ENCODE results near the gene ELOVL4. TPM values are rescaled to one million over a fixed set of nuclear protein-coding genes. Genes with fewer than 3 reads are reported as not detected.

The ELOVL4 gene
- total RNA-seq, 1 experiment from 2014 or later: 8.5 TPM

GRCh38 chr6:79949233-79949632, 1.9 kb upstream of the ELOVL4 start:
- Mint-ChIP-seq H3K9me3 (peaks cover 6% of the 10 kb centered on the region), H3K4me3 (peak overlapping the region; percentile 43), H3K27ac (no peak overlapping the region), H3K4me1 (peaks cover 27% of the 10 kb centered on the region), H3K27me3 (ENCODE audit: low read depth) (peaks cover 8% of the 10 kb centered on the region), H3K36me3 (no peaks in the 10 kb centered on the region)
- CTCF ChIA-PET: interaction anchor here (0.6 to 1.9 kb wide), 34 partner anchors 9 to 470 kb away, joined by 3 to 18 read pairs (median 4); partner anchors contain the start of genes BCKDHB and TTK
- DNase-seq (ENCODE audit: low spot score): peak; percentile 72
- POLR2A ChIA-PET: interaction anchor here (0.6 to 0.7 kb wide), 2 partner anchors 54 to 55 kb away, joined by 3 to 4 read pairs; partner anchors contain the start of gene TTK
- TF ChIP-seq CTCF (IDR thresholded peaks at IDR 0.05) (peak; percentile 64), NFATC4 (CRISPR knock-in tag; IDR thresholded peaks at IDR 0.05) (no peak)
- 0 out of 2 replicates have a peak, but pooled peaks have one; percentile 6 for ATAC-seq

GRCh38 chr6:79946272-79947190, 822 bp downstream of the ELOVL4 start:
- peaks cover 8% of the 10 kb centered on the region for H3K27me3 Mint-ChIP-seq (ENCODE audit: low read depth)
- ChIA-PET POLR2A (interaction anchor here (1.1 to 1.5 kb wide), 2 partner anchors 58 to 160 kb away, joined by 3 read pairs; partner anchors contain the start of genes BCKDHB and TTK), CTCF (interaction anchor here (0.5 to 2.3 kb wide), 22 partner anchors 8 to 253 kb away, joined by 3 to 19 read pairs (median 3); partner anchors contain the start of genes BCKDHB and TTK)
- no peak overlapping the region for H3K27ac Mint-ChIP-seq
- DNase-seq (ENCODE audit: low spot score) (peak; percentile 28), ATAC-seq (peak; percentile 46)
- peaks cover 47% of the 10 kb centered on the region for H3K4me1 Mint-ChIP-seq
- TF ChIP-seq, protein P1, sequence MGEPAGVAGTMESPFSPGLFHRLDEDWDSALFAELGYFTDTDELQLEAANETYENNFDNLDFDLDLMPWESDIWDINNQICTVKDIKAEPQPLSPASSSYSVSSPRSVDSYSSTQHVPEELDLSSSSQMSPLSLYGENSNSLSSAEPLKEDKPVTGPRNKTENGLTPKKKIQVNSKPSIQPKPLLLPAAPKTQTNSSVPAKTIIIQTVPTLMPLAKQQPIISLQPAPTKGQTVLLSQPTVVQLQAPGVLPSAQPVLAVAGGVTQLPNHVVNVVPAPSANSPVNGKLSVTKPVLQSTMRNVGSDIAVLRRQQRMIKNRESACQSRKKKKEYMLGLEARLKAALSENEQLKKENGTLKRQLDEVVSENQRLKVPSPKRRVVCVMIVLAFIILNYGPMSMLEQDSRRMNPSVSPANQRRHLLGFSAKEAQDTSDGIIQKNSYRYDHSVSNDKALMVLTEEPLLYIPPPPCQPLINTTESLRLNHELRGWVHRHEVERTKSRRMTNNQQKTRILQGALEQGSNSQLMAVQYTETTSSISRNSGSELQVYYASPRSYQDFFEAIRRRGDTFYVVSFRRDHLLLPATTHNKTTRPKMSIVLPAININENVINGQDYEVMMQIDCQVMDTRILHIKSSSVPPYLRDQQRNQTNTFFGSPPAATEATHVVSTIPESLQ (CRISPR knock-in tag; IDR thresholded peaks at IDR 0.05): no peak
- TF ChIP-seq IRF1 (CRISPR knock-in tag; IDR thresholded peaks at IDR 0.05): 0 out of 2 replicates have a peak, but pooled peaks have one; percentile 3
- peak overlapping the region; percentile 96 for H3K4me3 Mint-ChIP-seq
- no peaks in the 10 kb centered on the region for H3K36me3 Mint-ChIP-seq
- no peaks in the 10 kb centered on the region for H3K9me3 Mint-ChIP-seq

- Mint-ChIP-seq H3K27ac (no peak overlapping the region), H3K9me3 (no peaks in the 10 kb centered on the region), H3K4me3 (no peak overlapping the region), H3K4me1 (peaks cover 56% of the 10 kb centered on the region), H3K27me3 (ENCODE audit: low read depth) (peaks cover 8% of the 10 kb centered on the region), H3K36me3 (no peaks in the 10 kb centered on the region)
- no peak for ATAC-seq
- ChIA-PET CTCF (interaction anchor here (0.6 to 1.0 kb wide), 2 partner anchors 15 to 74 kb away, joined by 7 to 8 read pairs; no protein-coding TSS in a partner anchor), POLR2A (no interaction called here)
- no peak for DNase-seq (ENCODE audit: low spot score)
- TF ChIP-seq AFF4 (CRISPR knock-in tag; IDR thresholded peaks at IDR 0.05; ENCODE audit: borderline replicate concordance): no peak
- no peak for TF ChIP-seq IRF2 (CRISPR knock-in tag; IDR thresholded peaks at IDR 0.05; ENCODE audit: borderline replicate concordance, low read depth)
- TF ChIP-seq ATF1 (CRISPR knock-in tag; IDR thresholded peaks at IDR 0.05): no peak
- no peak for TF ChIP-seq ZNF671 (CRISPR knock-in tag; IDR thresholded peaks at IDR 0.05)
- TF ChIP-seq NFATC4 (CRISPR knock-in tag; IDR thresholded peaks at IDR 0.05): no peak
- TF ChIP-seq NR2C2 (CRISPR knock-in tag; IDR thresholded peaks at IDR 0.05): no peak
- no peak for TF ChIP-seq JAZF1 (CRISPR knock-in tag; IDR thresholded peaks at IDR 0.05)
- no peak for TF ChIP-seq TCF7 (CRISPR knock-in tag; IDR thresholded peaks at IDR 0.05; ENCODE audit: low read depth)
- TF ChIP-seq ZBTB43 (CRISPR knock-in tag; IDR thresholded peaks at IDR 0.05): no peak
- TF ChIP-seq, protein P2, sequence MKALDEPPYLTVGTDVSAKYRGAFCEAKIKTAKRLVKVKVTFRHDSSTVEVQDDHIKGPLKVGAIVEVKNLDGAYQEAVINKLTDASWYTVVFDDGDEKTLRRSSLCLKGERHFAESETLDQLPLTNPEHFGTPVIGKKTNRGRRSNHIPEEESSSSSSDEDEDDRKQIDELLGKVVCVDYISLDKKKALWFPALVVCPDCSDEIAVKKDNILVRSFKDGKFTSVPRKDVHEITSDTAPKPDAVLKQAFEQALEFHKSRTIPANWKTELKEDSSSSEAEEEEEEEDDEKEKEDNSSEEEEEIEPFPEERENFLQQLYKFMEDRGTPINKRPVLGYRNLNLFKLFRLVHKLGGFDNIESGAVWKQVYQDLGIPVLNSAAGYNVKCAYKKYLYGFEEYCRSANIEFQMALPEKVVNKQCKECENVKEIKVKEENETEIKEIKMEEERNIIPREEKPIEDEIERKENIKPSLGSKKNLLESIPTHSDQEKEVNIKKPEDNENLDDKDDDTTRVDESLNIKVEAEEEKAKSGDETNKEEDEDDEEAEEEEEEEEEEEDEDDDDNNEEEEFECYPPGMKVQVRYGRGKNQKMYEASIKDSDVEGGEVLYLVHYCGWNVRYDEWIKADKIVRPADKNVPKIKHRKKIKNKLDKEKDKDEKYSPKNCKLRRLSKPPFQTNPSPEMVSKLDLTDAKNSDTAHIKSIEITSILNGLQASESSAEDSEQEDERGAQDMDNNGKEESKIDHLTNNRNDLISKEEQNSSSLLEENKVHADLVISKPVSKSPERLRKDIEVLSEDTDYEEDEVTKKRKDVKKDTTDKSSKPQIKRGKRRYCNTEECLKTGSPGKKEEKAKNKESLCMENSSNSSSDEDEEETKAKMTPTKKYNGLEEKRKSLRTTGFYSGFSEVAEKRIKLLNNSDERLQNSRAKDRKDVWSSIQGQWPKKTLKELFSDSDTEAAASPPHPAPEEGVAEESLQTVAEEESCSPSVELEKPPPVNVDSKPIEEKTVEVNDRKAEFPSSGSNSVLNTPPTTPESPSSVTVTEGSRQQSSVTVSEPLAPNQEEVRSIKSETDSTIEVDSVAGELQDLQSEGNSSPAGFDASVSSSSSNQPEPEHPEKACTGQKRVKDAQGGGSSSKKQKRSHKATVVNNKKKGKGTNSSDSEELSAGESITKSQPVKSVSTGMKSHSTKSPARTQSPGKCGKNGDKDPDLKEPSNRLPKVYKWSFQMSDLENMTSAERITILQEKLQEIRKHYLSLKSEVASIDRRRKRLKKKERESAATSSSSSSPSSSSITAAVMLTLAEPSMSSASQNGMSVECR (CRISPR knock-in tag; IDR thresholded peaks at IDR 0.05; ENCODE audit: borderline replicate concordance): no peak
- no peak for TF ChIP-seq NR3C1 (CRISPR knock-in tag; conservative IDR thresholded peaks at IDR 0.05; ENCODE audit: low read depth)
Observed at GRCh38 chr6:79943133-79943532, 4.2 kb downstream of the ELOVL4 start.

Measured in WTC11 (cell line).